Neuronal stem cell (in vitro differentiated cells): ENCODE data around the gene THOC6.

Experiments used
- DNase-seq: peaks from one replicate; pipeline ENCODE4 v3.0.0-alpha.2; 2013; ENCODE audit warnings: low spot score
- H2AFZ ChIP-seq: one replicate; pipeline ENCODE4 v1.6.1; 2013; ENCODE audit warnings: mild to moderate bottlenecking, low read length, inconsistent platforms
- H2AK5ac ChIP-seq: 2 replicates; pipeline ENCODE4 v1.6.1; 2013; ENCODE audit warnings: low read depth, mild to moderate bottlenecking, inconsistent platforms, low read length, moderate library complexity, mixed read lengths
- H2BK120ac ChIP-seq: 2 replicates; pipeline ENCODE4 v1.6.1; 2013; ENCODE audit warnings: low read depth, mild to moderate bottlenecking, inconsistent platforms, low read length, moderate library complexity, mixed read lengths
- H2BK12ac ChIP-seq: one replicate; pipeline ENCODE4 v1.6.1; 2013; ENCODE audit warnings: low read length, inconsistent platforms
- H2BK15ac ChIP-seq: 2 replicates; pipeline ENCODE4 v1.6.1; 2013; ENCODE audit warnings: mild to moderate bottlenecking, low read length, inconsistent platforms, mixed read lengths
- H2BK5ac ChIP-seq: one replicate; pipeline ENCODE4 v1.6.1; 2013; ENCODE audit warnings: inconsistent platforms, mild to moderate bottlenecking, low read length, moderate library complexity
- H3K14ac ChIP-seq: one replicate; pipeline ENCODE4 v1.6.1; 2013; ENCODE audit warnings: low read length, inconsistent platforms
- H3K18ac ChIP-seq: 2 replicates; pipeline ENCODE4 v1.6.1; 2013; ENCODE audit warnings: low read length, inconsistent platforms
- H3K23ac ChIP-seq: 2 replicates; pipeline ENCODE4 v1.6.1; 2013; ENCODE audit warnings: low read depth, mild to moderate bottlenecking, mixed read lengths, low read length, inconsistent platforms; ENCODE audit not compliant: poor library complexity
- H3K27ac ChIP-seq: replicated peaks from 3 replicates; pipeline ENCODE4 v1.5.1; 2013; ENCODE audit warnings: low read length, inconsistent platforms
- H3K27me3 ChIP-seq, 3 experiments: 2 replicates each; pipeline ENCODE4 v1.6.1; 2013; ENCODE audit warnings: low read length in 3 of 3, mild to moderate bottlenecking in 2 of 3, inconsistent platforms in 1 of 3, low read depth in 1 of 3, mixed read lengths in 1 of 3, moderate library complexity in 1 of 3; ENCODE audit not compliant: control insufficient read depth in 3 of 3, insufficient read depth in 3 of 3
- H3K36me3 ChIP-seq, 2 donors: replicated peaks in 1 of 2; 2 replicates each; pipeline ENCODE4 v1.6.1; 2013; ENCODE audit warnings: low read length in 2 of 2; ENCODE audit not compliant: control insufficient read depth in 2 of 2, insufficient read depth in 2 of 2
- H3K4ac ChIP-seq: 2 replicates; pipeline ENCODE4 v1.6.1; 2013; ENCODE audit warnings: inconsistent platforms, mild to moderate bottlenecking, low read length, moderate library complexity
- H3K4me1 ChIP-seq, 2 donors: 1 replicate in 1 of 2; 2 replicates in 1 of 2; pipeline ENCODE4 v1.6.1; 2013; ENCODE audit warnings: low read length in 2 of 2, low read depth in 1 of 2; ENCODE audit not compliant: control insufficient read depth in 2 of 2, insufficient read depth in 1 of 2
- H3K4me2 ChIP-seq: one replicate; pipeline ENCODE4 v1.6.1; 2013; ENCODE audit warnings: mild to moderate bottlenecking, low read length, inconsistent platforms; ENCODE audit not compliant: insufficient read depth, poor library complexity, severe bottlenecking
- H3K4me3 ChIP-seq, 2 donors: 2 replicates each; pipeline ENCODE4 v1.5.1; 2013; ENCODE audit warnings: low read length in 2 of 2, mild to moderate bottlenecking in 2 of 2, inconsistent platforms in 1 of 2, moderate library complexity in 1 of 2
- H3K79me1 ChIP-seq: one replicate; pipeline ENCODE4 v1.6.1; 2013; ENCODE audit warnings: low read depth, mild to moderate bottlenecking, inconsistent platforms, low read length, moderate library complexity
- H3K9ac ChIP-seq: one replicate; pipeline ENCODE4 v1.6.1; 2013; ENCODE audit warnings: mild to moderate bottlenecking, low read depth, low read length, inconsistent platforms; ENCODE audit not compliant: poor library complexity
- H3K9me3 ChIP-seq, 2 donors: replicated peaks in 1 of 2; 2 replicates each; pipeline versions ENCODE3 to v1.6.1; 2013; ENCODE audit warnings: low read length in 2 of 2, mild to moderate bottlenecking in 2 of 2, inconsistent platforms in 1 of 2, low read depth in 1 of 2, mixed read lengths in 1 of 2, moderate library complexity in 1 of 2; ENCODE audit not compliant: control insufficient read depth in 2 of 2, insufficient read depth in 1 of 2
- H4K8ac ChIP-seq: one replicate; pipeline ENCODE4 v1.6.1; 2013; ENCODE audit warnings: low read depth, mild to moderate bottlenecking, inconsistent platforms, low read length, moderate library complexity
- H4K91ac ChIP-seq: one replicate; pipeline ENCODE4 v1.6.1; 2013; ENCODE audit warnings: low read length, low read depth, mild to moderate bottlenecking, inconsistent platforms; ENCODE audit not compliant: poor library complexity
- WGBS, 2 donors: extraction: QIAGEN DNeasy Blood & Tissue Kit; methylation state at CpG; one replicate each; pipeline ENCODE4 v1.1.7; 2013; ENCODE audit warnings: missing lambda C conversion rate in 2 of 2, mixed read lengths in 1 of 2; ENCODE audit not compliant: insufficient read length in 2 of 2, insufficient replicate concordance in 1 of 2; ENCODE audit errors: extremely low coverage in 2 of 2; 5-methylcytosine and 5-hydroxymethylcytosine counted together

Gene THOC6

GRCh38 chr16:2990891-2991290 is 32.9 kb upstream of the THOC6 start:
- H2BK15ac ChIP-seq = peak overlapping the region; percentile 5
- H2AK5ac ChIP-seq = peak overlapping the region; percentile 35
- no peaks in the 10 kb centered on the region for H3K79me1 ChIP-seq
- no peak for DNase-seq
- no CpG with 5 or more reads among the region's 10 CpGs for WGBS, 2 donors
- no peak overlapping the region for H3K4me2 ChIP-seq
- no peak overlapping the region for H3K4me3 ChIP-seq
- no peak overlapping the region for H4K8ac ChIP-seq
- no peak overlapping the region for H3K18ac ChIP-seq
- H3K23ac ChIP-seq = no peak overlapping the region
- no peak overlapping the region for H2BK5ac ChIP-seq
- H2AFZ ChIP-seq = no peak overlapping the region
- H4K91ac ChIP-seq = no peak overlapping the region
- H3K27me3 ChIP-seq = peaks cover 0 to 79% (median 0%) of the 10 kb centered on the region in 3 experiments
- H2BK120ac ChIP-seq = no peak overlapping the region
- H3K36me3 ChIP-seq = no peaks in the 10 kb centered on the region
- H2BK12ac ChIP-seq = peak overlapping the region; percentile 58
- no peak overlapping the region for H3K4ac ChIP-seq
- no peak overlapping the region for H3K9ac ChIP-seq
- peaks cover 0 to 4% of the 10 kb centered on the region in 2 donors for H3K4me1 ChIP-seq
- H3K27ac ChIP-seq = no peak overlapping the region
- H3K9me3 ChIP-seq = no peaks in the 10 kb centered on the region
- H3K14ac ChIP-seq = peak overlapping the region; percentile 38

DNA sequence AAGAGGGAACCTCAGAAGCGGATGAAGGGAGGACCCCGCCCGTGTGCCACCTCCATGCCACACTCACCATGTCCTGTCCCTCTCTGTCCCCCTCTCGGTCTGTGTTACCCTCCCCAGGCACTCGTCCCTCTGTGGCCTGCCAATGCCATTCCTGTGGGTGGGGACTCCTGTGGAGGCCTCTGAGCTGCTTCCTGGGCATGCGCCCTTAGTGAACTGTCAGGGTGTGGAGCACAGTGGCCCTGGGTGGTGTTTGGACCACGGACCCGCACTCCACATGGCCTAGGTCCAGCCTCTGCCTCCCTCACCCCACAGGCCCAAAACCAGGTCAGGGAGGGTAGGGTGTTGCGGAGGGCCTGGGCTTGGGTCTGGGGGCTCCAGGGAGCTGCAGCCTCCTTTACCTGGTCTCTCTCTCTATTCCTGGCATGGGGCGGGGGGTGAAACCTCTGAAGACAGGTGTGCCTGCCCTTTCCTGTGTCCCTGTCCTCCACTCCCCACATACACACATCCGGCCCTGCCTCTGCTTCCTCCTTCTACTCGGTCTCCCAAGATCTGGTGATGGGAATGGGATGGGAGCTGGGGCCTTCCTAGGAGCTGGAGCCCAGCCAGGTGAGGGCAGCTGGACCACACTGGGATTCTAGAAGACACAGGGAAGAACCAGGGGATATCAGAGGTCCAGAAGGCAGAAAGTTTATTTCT is 32.1 kb upstream of the THOC6 start:
- Histone ChIP-seq H2AFZ (no peak overlapping the region), H2AK5ac (peak overlapping the region; percentile 35), H3K27ac (no peak overlapping the region), H2BK120ac (no peak overlapping the region), H3K14ac (no peak overlapping the region), H2BK5ac (no peak overlapping the region), H3K4me3 (no peak overlapping the region), H2BK12ac (peak overlapping the region; percentile 46), H3K23ac (peak overlapping the region; percentile 55), H4K8ac (no peak overlapping the region), H3K36me3 (no peaks in the 10 kb centered on the region), H3K4me1 (peaks cover 0 to 4% of the 10 kb centered on the region in 2 donors), H3K9me3 (no peaks in the 10 kb centered on the region), H2BK15ac (peak overlapping the region; percentile 26), H3K9ac (no peak overlapping the region), H3K27me3 (peaks cover 0 to 79% (median 0%) of the 10 kb centered on the region in 3 experiments), H3K4me2 (no peak overlapping the region), H3K79me1 (no peaks in the 10 kb centered on the region), H3K4ac (no peak overlapping the region), H4K91ac (no peak overlapping the region), H3K18ac (peak overlapping the region; percentile 38)
- DNase-seq = no peak
- WGBS, 2 donors = no CpG with 5 or more reads among the region's 12 CpGs

DNA sequence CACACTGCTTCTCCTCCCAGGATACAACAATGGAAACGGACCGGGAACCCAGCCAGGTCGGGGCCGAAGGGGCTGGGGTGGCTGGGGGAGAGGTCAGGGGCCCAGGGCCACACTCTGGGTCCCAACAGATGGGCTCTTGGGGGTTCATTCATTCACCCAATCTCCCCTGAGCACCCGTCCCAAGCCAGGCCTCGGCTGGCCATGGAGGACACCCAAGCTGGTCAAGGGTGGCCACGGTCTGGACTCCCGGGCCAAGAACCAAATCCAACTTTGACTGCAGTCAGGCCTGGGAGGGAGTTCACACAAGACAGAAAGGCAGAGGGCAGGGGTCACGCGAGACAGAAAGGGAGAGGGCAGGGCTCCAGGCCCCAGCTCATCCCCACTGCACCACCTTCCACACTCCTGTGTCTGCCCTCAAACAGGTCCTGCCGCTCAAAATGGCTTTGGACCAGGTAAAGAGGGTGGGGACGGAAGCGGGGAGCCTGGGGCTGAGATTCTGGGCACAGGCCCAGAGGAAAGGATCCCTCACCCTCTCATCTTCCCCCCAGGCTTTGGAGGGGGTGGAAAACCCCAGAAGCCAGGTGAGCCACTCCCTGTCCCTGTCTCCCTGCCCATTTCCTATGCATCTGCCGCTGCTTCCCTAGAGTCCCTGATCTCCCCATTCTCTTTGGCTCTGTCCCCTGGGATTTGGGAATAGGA is 31.3 kb upstream of the THOC6 start:
- Histone ChIP-seq H3K79me1 (no peaks in the 10 kb centered on the region), H4K91ac (no peak overlapping the region), H3K4ac (no peak overlapping the region), H3K4me2 (no peak overlapping the region), H2BK5ac (peak overlapping the region; percentile 24), H4K8ac (no peak overlapping the region), H3K27ac (no peak overlapping the region), H2BK120ac (no peak overlapping the region), H3K14ac (no peak overlapping the region), H3K27me3 (peaks cover 0 to 79% (median 0%) of the 10 kb centered on the region in 3 experiments), H3K36me3 (no peaks in the 10 kb centered on the region), H3K9ac (no peak overlapping the region), H3K9me3 (no peaks in the 10 kb centered on the region), H3K23ac (no peak overlapping the region), H2BK12ac (peak overlapping the region; percentile 10), H2AFZ (no peak overlapping the region), H3K4me1 (peaks cover 0 to 4% of the 10 kb centered on the region in 2 donors), H2BK15ac (no peak overlapping the region), H3K18ac (peak overlapping the region; percentile 64), H2AK5ac (no peak overlapping the region), H3K4me3 (peak overlapping the region in 1 of 2 donors; percentile 17)
- DNase-seq = no peak
- no CpG with 5 or more reads among the region's 14 CpGs for WGBS, 2 donors

DNA sequence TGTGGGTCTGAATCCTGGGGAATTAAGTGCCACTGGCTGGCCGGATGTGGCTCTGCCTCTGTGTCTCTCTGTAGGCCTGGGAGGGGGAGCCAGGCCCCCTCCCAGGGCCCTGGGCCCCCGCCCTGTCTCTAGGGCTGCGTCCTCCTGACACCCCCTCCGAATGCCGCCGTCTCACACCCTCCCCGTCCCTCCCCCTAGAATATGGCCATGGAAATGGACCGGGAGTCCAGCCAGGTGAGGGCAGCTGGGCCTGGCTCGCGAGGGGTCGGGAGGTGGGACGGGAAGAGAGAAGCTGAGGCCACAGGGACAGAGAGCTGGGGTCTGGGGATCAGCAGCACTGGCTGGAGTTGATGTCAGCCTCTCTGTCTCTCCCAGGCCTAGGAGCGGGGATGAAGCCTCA is 27.5 kb upstream of the THOC6 start:
- Histone ChIP-seq H2BK12ac (no peak overlapping the region), H3K36me3 (no peaks in the 10 kb centered on the region), H3K4me1 (peaks cover 0 to 3% of the 10 kb centered on the region in 2 donors), H3K14ac (no peak overlapping the region), H3K9me3 (no peaks in the 10 kb centered on the region), H3K27me3 (peaks cover 0 to 79% (median 0%) of the 10 kb centered on the region in 3 experiments), H2BK15ac (peak overlapping the region; percentile 91), H3K18ac (peak overlapping the region; percentile 64), H3K4me2 (no peak overlapping the region), H3K79me1 (peaks cover 2% of the 10 kb centered on the region), H3K4ac (no peak overlapping the region), H4K91ac (no peak overlapping the region), H2AK5ac (no peak overlapping the region), H2AFZ (no peak overlapping the region), H3K23ac (peak overlapping the region; percentile 25), H2BK5ac (peak overlapping the region; percentile 48), H2BK120ac (no peak overlapping the region), H3K9ac (peak overlapping the region; percentile 50), H3K4me3 (no peak overlapping the region), H4K8ac (no peak overlapping the region), H3K27ac (no peak overlapping the region)
- no peak for DNase-seq
- WGBS, 2 donors = no CpG with 5 or more reads among the region's 13 CpGs
